Left ventricle myocardium superior (tissue), 1 donor: Measurements from ENCODE around the gene NRBP1. TPM values are rescaled to one million over a fixed set of nuclear protein-coding genes. Genes with fewer than 3 reads are reported as not detected.
"Not testable (repeated sequence)": the region's sequence is repeated elsewhere in the genome, so short reads cannot be mapped to it uniquely, and the experiment has no call there.

Experiments
- ATAC-seq: fragments of 200-7000 bp; cut with Tn5 transposase; one replicate; pipeline ENCODE4 v1.9.1; 2020; ENCODE audit warnings: mild to moderate bottlenecking, moderate library complexity
- DNase-seq: peaks from one replicate; pipeline ENCODE4 v3.0.0-alpha.2; 2020
- intact Hi-C: fragments of 100-400 bp; cut with micrococcal nuclease; formaldehyde crosslinking; loops from one replicate; pipeline ENCODE4 v1.11.0; 2022
- total RNA-seq: library from RNA; stranded (reverse); fragmentation: NEBNext Ultra II Directional; extraction: Animal tissue kit (Norgen Biotek cat#: 25700); gene quantifications from one replicate; pipeline ENCODE4 v1.2.1, GENCODE V29; 2021
- donor health status: DM: no; HTN: yes; CAD: no; lungs with severe emphysema.

The NRBP1 gene
- total RNA-seq, 1 donor from 2014 or later = 53.1 TPM

GRCh38 chr2:27416151-27416550 lies 12.3 kb upstream of the NRBP1 start:
- ATAC-seq (no peak), DNase-seq (no peak)
- intact Hi-C loops = no loop called here

DNA sequence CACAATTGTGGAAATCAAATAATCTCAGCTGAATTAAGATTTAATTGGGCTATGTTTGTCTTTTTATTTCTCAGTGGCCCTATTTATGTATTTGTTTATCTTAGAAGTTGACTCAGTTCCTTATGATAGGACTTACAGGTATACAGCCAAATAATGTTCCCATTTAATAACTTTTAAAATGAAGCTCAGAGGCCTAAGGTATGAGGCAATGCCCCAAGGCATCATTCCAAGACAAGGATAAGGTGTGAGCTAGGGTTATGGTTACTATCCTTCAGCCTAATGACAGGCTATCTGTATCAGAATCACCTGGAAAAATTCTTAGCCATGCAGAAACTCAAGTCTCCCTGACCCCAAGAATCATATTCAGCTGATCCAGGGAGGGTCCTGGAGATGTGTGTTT lies 7.4 kb upstream of the NRBP1 start:
- intact Hi-C loops = no loop called here
- DNase-seq (no peak), ATAC-seq (no peak)

DNA sequence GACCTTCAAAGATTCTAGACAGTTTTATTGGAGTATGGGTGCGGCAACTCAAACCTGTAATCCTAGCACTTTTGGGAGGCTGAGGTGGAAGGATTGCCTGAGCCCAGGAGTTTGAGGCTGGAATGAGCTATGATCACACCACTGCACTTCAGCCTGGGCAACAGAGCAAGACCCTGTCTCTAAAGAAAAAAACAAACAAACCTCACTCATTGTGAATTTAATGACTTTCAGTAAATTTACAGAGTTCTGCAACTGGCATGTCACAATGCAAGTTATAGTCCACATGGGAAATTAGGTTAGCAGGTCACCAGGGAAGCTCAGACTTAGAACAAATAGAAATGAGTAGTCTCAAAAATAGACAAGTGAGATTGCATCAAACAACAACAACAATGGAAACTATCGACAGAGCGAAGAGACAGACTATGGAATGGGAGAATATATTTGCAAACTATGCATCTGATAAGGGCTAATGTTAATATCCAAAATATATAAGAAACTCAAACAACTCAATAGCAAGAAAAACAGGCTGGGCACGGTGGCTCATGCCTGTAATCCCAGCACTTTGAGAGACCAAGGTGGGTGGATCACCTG lies 6.7 kb upstream of the NRBP1 start:
- intact Hi-C loops = no loop called here
- DNase-seq = no peak
- no peak for ATAC-seq

- intact Hi-C loops = no loop called here
- ATAC-seq (no peak), DNase-seq (no peak)
Measured at GRCh38 chr2:27422958-27423357, 5.5 kb upstream of the NRBP1 start.

GRCh38 chr2:27425039-27425438 lies 3.4 kb upstream of the NRBP1 start:
- intact Hi-C loops, DNase-seq, ATAC-seq: not testable (repeated sequence)

GRCh38 chr2:27427863-27428212 lies 593 bp upstream of the NRBP1 start:
- intact Hi-C loops = no loop called here
- ATAC-seq = no peak

GRCh38 chr2:27428978-27429541 lies 629 bp downstream of the NRBP1 start:
- intact Hi-C loops = no loop called here

More at GRCh38 chr2:27427863-27428212, 593 bp upstream of the NRBP1 start:
- DNase-seq = no peak

GRCh38 chr2:27431395-27431794 lies 3.0 kb downstream of the NRBP1 start:
- intact Hi-C loops = no loop called here
- DNase-seq (no peak), ATAC-seq (no peak)

More at GRCh38 chr2:27428978-27429541, 629 bp downstream of the NRBP1 start:
- ATAC-seq = peak; percentile 92
- DNase-seq = peak; percentile 94

DNA sequence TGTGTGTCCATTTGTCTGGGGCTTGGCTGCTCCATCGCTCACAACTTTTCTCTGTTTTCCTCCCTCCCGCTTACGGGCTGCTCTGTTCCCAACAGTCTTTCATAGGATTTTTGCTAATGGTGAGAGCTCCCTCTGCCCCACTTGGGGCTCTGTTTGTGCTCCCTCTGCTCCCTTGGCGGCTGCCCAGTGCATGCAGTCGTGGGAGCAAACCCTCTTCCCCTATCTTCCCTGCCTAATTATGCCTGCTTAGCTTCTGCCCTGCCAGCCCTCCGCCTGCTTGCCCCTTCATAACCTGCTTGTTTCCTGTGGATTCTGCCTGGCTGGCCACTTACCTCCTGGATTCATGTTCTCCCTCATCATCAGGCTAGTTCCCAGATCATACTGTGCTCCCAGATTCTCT lies 7.2 kb downstream of the NRBP1 start:
- ATAC-seq = no peak
- no peak for DNase-seq
- intact Hi-C loops = no loop called here

GRCh38 chr2:27441226-27441926 lies 12.9 kb downstream of the NRBP1 start:
- intact Hi-C loops = no loop called here
- ATAC-seq = peak; percentile 13

GRCh38 chr2:27441958-27442919 lies 13.8 kb downstream of the NRBP1 start, which contains the start of gene KRTCAP3:
Gene KRTCAP3, plus strand, starts transcription at chr2:27442381. Its CDS starts 32 bp downstream, at chr2:27442413.
- peak; percentile 37 for DNase-seq
- ATAC-seq = peak; percentile 66

More at GRCh38 chr2:27441226-27441926, 12.9 kb downstream of the NRBP1 start:
- no peak for DNase-seq

DNA sequence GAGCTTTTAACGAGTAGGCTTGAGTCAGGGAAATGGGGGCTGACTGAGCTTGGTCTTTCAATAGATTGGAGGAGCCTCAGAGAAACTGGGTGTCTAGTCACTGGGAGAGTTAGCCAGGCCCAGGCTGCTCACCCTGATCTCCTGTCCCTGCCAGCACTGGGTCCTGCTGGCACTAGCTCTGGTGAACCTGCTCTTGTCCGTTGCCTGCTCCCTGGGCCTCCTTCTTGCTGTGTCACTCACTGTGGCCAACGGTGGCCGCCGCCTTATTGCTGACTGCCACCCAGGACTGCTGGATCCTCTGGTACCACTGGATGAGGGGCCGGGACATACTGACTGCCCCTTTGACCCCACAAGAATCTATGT lies 14.5 kb downstream of the NRBP1 start:
- no peak for DNase-seq
- ATAC-seq = peak; percentile 28
- intact Hi-C loops = no loop called here

More at GRCh38 chr2:27441958-27442919, 13.8 kb downstream of the NRBP1 start, which contains the start of gene KRTCAP3:
- intact Hi-C loops = no loop called here

GRCh38 chr2:27445155-27445554 lies 16.7 kb downstream of the NRBP1 start:
- ATAC-seq = no peak

GRCh38 chr2:27445615-27446014 lies 17.2 kb downstream of the NRBP1 start:
- DNase-seq (no peak), ATAC-seq (no peak)
- intact Hi-C loops = no loop called here

More at GRCh38 chr2:27445155-27445554, 16.7 kb downstream of the NRBP1 start:
- DNase-seq = no peak
- intact Hi-C loops = no loop called here

- ATAC-seq (no peak), DNase-seq (no peak)
- intact Hi-C loops = no loop called here
Measured at GRCh38 chr2:27446057-27446456, 17.6 kb downstream of the NRBP1 start.

- DNase-seq = no peak
- intact Hi-C loops = no loop called here
- ATAC-seq = no peak
Measured at GRCh38 chr2:27448381-27448780, 19.9 kb downstream of the NRBP1 start.

DNA sequence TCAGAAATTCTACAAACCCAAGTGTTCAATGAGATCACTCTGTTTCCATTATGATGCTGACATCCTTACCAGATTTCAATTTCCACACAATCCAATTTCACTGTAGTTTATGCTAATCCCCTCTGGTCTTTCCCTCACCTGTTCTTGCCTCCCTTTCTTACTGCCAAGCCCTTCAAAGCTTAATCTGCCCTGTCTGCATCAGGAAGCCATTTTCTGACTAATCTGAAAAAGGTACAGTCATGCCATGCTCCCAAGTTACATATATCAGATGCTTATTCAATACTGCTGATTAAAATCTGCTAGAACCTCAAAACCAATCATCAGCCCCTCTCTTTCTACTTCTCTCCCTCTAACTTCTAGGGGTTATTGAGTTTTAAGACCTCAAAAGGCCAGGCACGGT lies 22.7 kb downstream of the NRBP1 start:
- ATAC-seq (no peak), DNase-seq (no peak)
- intact Hi-C loops = no loop called here

- DNase-seq (no peak), ATAC-seq (no peak)
- intact Hi-C loops = no loop called here
Measured at GRCh38 chr2:27453968-27454367, 25.5 kb downstream of the NRBP1 start.

DNA sequence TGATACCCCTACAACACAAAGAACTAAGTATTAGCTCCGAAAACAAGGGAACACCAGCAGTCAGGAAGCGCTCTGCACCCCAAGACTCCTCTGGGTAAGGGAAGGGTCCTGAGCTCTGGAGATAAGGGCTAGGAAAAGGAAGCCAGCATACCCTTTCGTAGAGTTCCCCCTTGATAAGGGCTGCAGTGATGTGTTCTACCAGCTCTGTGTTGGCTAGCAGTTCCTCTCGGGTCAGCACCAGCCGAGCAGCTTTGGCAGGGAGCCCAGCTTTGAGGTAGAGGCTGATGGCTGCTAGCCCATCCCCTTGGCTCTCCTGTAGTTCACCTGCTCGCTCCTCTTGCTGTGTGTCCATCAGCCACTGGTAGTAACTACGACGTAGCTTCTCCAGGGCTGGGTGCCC lies 32.7 kb downstream of the NRBP1 start:
- DNase-seq = peak; percentile 74
- intact Hi-C loops = no loop called here
- ATAC-seq = peak; percentile 90
